Bronchial epithelial cell (primary cell): ENCODE results near the gene ELAVL3. TPM values are rescaled to one million over a fixed set of nuclear protein-coding genes. Genes with fewer than 3 reads are reported as not detected.

ENCODE experiments used
- DNase-seq: peaks from one replicate; pipeline ENCODE4 v3.0.0-alpha.2; 2010; ENCODE audit warnings: low read depth
- FAIRE-seq: peaks from 2 replicates; lab custom pipeline; 2011; peaks lifted over from hg19 to GRCh38; lab: Jason Lieb, UNC
- H3K27me3 ChIP-seq: 2 replicates; pipeline ENCODE4 v1.5.1; 2011; ENCODE audit warnings: low read length; ENCODE audit not compliant: control insufficient read depth, insufficient read depth
- H3K36me3 ChIP-seq: 2 replicates; pipeline ENCODE4 v1.5.1; 2011; ENCODE audit warnings: low read length; ENCODE audit not compliant: control insufficient read depth, insufficient read depth
- H3K4me3 ChIP-seq: 2 replicates; pipeline ENCODE4 v1.5.1; 2011; ENCODE audit warnings: mild to moderate bottlenecking, low read depth, low read length, control low read depth
- CTCF ChIP-seq: IDR thresholded peaks from 2 replicates; pipeline ENCODE4 v1.5.1; 2011; ENCODE audit warnings: mild to moderate bottlenecking, moderate library complexity, low read length, control low read depth, inconsistent platforms; ENCODE audit not compliant: insufficient read depth, severe bottlenecking
- total RNA-seq: library from RNA; depleted of rRNA; stranded (reverse); fragments of >200 nt; gene quantifications from 2 replicates; pipeline ENCODE4 v1.2.1, GENCODE V29; 2014

The ELAVL3 gene
- total RNA-seq, 1 donor from 2014 or later: not detected

GRCh38 chr19:11452620-11453310, 28.1 kb downstream of the ELAVL3 start:
- no peak overlapping the region for H3K4me3 ChIP-seq
- no peak for TF ChIP-seq CTCF
- no peaks in the 10 kb centered on the region for H3K27me3 ChIP-seq
- peaks cover 6% of the 10 kb centered on the region for H3K36me3 ChIP-seq
- FAIRE-seq: no peak
- DNase-seq: no peak

- no peaks in the 10 kb centered on the region for H3K27me3 ChIP-seq
- H3K4me3 ChIP-seq: no peak overlapping the region
- FAIRE-seq (no peak), DNase-seq (no peak)
- no peak for TF ChIP-seq CTCF
- H3K36me3 ChIP-seq: peaks cover 11% of the 10 kb centered on the region
Observed at GRCh38 chr19:11451871-11452619, 28.8 kb downstream of the ELAVL3 start.

GRCh38 chr19:11451327-11451870, 29.4 kb downstream of the ELAVL3 start:
- DNase-seq (no peak), FAIRE-seq (no peak)
- H3K36me3 ChIP-seq: peaks cover 13% of the 10 kb centered on the region
- no peak overlapping the region for H3K4me3 ChIP-seq
- TF ChIP-seq CTCF: no peak
- H3K27me3 ChIP-seq: no peaks in the 10 kb centered on the region

DNA sequence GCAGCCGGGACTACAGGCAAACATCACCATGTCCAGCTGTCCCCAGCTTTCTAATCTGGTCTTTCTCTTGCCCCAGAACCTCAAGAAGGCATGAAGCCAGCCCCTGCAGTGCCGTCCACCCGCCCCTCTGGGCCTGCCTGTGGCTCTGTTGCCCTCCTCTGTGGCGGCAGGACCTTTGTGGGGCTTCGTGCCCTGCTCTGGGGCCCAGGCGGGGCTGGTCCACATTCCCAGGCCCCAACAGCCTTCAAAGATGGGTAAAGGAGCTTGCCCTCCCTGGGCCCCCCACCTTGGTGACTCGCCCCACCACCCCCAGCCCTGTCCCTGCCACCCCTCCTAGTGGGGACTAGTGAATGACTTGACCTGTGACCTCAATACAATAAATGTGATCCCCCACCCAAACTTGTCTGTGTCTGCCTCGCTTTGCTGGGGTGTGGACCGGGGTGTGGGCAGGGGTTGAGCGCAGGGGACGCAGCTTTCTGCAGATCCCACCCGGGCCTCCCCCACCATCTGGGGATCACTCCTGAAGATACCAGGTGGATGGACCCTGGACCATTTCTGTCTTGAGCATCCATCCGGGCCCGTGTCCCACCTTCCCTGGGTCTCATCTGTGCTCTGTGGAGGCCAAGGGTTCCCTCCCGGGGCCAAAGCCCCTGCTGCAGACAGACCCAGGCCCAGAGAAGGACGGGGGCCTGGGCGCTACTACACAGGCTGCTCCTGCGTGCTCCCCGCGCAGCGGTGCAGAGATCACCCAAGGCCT, 30.1 kb downstream of the ELAVL3 start:
- no peak for FAIRE-seq
- no peak for TF ChIP-seq CTCF
- no peak for DNase-seq
- H3K36me3 ChIP-seq: peaks cover 17% of the 10 kb centered on the region
- no peaks in the 10 kb centered on the region for H3K27me3 ChIP-seq
- H3K4me3 ChIP-seq: no peak overlapping the region

DNA sequence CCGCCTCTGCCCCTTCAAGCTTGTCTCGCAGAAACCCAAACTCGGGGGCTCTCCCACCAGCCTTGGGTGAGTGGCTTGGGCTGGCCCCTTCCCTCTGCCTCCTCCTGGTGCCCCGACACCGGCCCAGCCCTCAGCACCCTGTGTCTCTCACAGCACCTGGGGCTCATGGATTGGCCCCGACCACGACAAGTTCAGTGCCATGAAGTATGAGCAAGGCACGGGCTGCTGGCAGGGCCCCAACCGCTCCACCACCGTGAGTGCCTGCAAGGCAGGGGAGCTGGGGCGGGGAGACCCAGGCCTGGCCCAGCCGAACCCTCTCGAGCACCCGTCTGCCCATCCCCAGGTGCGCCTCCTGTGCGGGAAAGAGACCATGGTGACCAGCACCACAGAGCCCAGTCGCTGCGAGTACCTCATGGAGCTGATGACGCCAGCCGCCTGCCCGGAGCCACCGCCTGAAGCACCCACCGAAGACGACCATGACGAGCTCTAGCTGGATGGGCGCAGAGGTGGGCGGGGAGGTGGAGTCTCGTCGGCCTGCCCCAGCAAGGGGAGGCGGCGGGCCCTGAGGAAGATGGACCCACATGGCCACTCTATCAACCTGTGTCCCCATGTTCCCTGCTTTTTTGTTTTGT, 31.8 kb downstream of the ELAVL3 start:
- FAIRE-seq: no peak
- DNase-seq: no peak
- Histone ChIP-seq H3K27me3 (no peaks in the 10 kb centered on the region), H3K4me3 (no peak overlapping the region), H3K36me3 (peaks cover 26% of the 10 kb centered on the region)
- no peak for TF ChIP-seq CTCF
